Liver (tissue), 9 donors: ENCODE results near the gene LHX3. TPM values are rescaled to one million over a fixed set of nuclear protein-coding genes. Genes with fewer than 3 reads are reported as not detected.

Experiments used
- DNase-seq: peaks from one replicate; pipeline ENCODE4 v3.0.0-alpha.2; 2017; ENCODE audit warnings: low spot score
- H3K27ac ChIP-seq, 2 donors: one replicate each; pipeline ENCODE4 v1.7.0; 2013; ENCODE audit warnings: inconsistent platforms in 2 of 2, low read length in 2 of 2, control low read depth in 1 of 2, low read depth in 1 of 2, mild to moderate bottlenecking in 1 of 2
- H3K27me3 ChIP-seq, 4 donors: one replicate each; pipeline versions ENCODE4 v1.6.1 to v1.7.0; 2013; ENCODE audit warnings: low read length in 3 of 4, inconsistent platforms in 1 of 4, mild to moderate bottlenecking in 1 of 4, moderate library complexity in 1 of 4; ENCODE audit not compliant: control insufficient read depth in 4 of 4, insufficient read depth in 4 of 4
- H3K36me3 ChIP-seq, 4 donors: one replicate each; pipeline versions ENCODE4 v1.6.1 to v1.7.0; 2013; ENCODE audit warnings: low read length in 3 of 4, mild to moderate bottlenecking in 3 of 4, low read depth in 1 of 4, moderate library complexity in 1 of 4; ENCODE audit not compliant: control insufficient read depth in 4 of 4, insufficient read depth in 3 of 4
- H3K4me1 ChIP-seq, 4 donors: one replicate each; pipeline versions ENCODE4 v1.6.1 to v1.7.0; 2013; ENCODE audit warnings: low read length in 3 of 4, mild to moderate bottlenecking in 3 of 4, moderate library complexity in 1 of 4; ENCODE audit not compliant: control insufficient read depth in 4 of 4, insufficient read depth in 4 of 4
- H3K4me3 ChIP-seq, 3 donors: one replicate each; pipeline versions ENCODE4 v1.6.1 to v1.7.0; 2013; ENCODE audit warnings: low read length in 3 of 3, control low read depth in 1 of 3, low read depth in 1 of 3, mild to moderate bottlenecking in 1 of 3
- H3K9ac ChIP-seq, 2 donors: one replicate each; pipeline ENCODE4 v1.7.0; 2013; ENCODE audit warnings: low read length in 2 of 2, mild to moderate bottlenecking in 2 of 2, moderate library complexity in 2 of 2, control low read depth in 1 of 2, low read depth in 1 of 2
- H3K9me3 ChIP-seq, 4 donors: one replicate each; pipeline versions ENCODE4 v1.6.1 to v1.7.0; 2013; ENCODE audit warnings: low read length in 3 of 4; ENCODE audit not compliant: control insufficient read depth in 4 of 4
- ATF3 ChIP-seq: IDR thresholded peaks from 2 replicates; pipeline ENCODE4 v1.6.1; 2016; ENCODE audit warnings: antibody characterized with exemption
- CTCF ChIP-seq: fragments of 150-350 bp; IDR thresholded peaks from 2 replicates; pipeline ENCODE4 v1.5.1; 2017; ENCODE audit warnings: improper control_type of control experiment, low read depth, low read length; ENCODE audit not compliant: missing input control
- EGR1 ChIP-seq, 2 donors: IDR thresholded peaks; 2 replicates each; pipeline ENCODE4 v1.6.1; 2016 to 2018; ENCODE audit warnings: antibody characterized with exemption in 2 of 2, low read depth in 2 of 2
- FOXA1 ChIP-seq: IDR thresholded peaks from 2 replicates; pipeline ENCODE4 v1.6.1; 2016; ENCODE audit warnings: antibody characterized with exemption
- FOXA2 ChIP-seq: IDR thresholded peaks from 2 replicates; pipeline ENCODE4 v1.6.1; 2016; ENCODE audit warnings: antibody characterized with exemption
- GABPA ChIP-seq, 2 donors: IDR thresholded peaks in 1 of 2; conservative IDR thresholded peaks in 1 of 2; 2 replicates each; pipeline ENCODE4 v1.6.1; 2016; ENCODE audit warnings: antibody characterized with exemption in 2 of 2, mild to moderate bottlenecking in 1 of 2, moderate library complexity in 1 of 2
- HNF4A ChIP-seq, 2 donors: conservative IDR thresholded peaks; 2 replicates each; pipeline ENCODE4 v1.6.1; 2016; ENCODE audit warnings: antibody characterized with exemption in 2 of 2, mild to moderate bottlenecking in 2 of 2
- HNF4G ChIP-seq: IDR thresholded peaks from 2 replicates; pipeline ENCODE4 v1.6.1; 2016; ENCODE audit warnings: antibody characterized with exemption
- JUND ChIP-seq, 2 donors: IDR thresholded peaks; 2 replicates each; pipeline ENCODE4 v1.6.1; 2016; ENCODE audit warnings: antibody characterized with exemption in 2 of 2
- MAX ChIP-seq: IDR thresholded peaks from 2 replicates; pipeline ENCODE4 v1.6.1; 2016; ENCODE audit warnings: antibody characterized with exemption
- NR2F2 ChIP-seq: IDR thresholded peaks from 2 replicates; pipeline ENCODE4 v1.6.1; 2016; ENCODE audit warnings: antibody characterized with exemption
- RAD21 ChIP-seq, 2 donors: IDR thresholded peaks; 2 replicates each; pipeline ENCODE4 v1.6.1; 2016; ENCODE audit warnings: antibody characterized with exemption in 2 of 2, mild to moderate bottlenecking in 2 of 2
- REST ChIP-seq: IDR thresholded peaks from 2 replicates; pipeline ENCODE4 v1.6.1; 2016; ENCODE audit warnings: antibody characterized with exemption, mild to moderate bottlenecking
- RXRA ChIP-seq, 2 donors: IDR thresholded peaks; 2 replicates each; pipeline ENCODE4 v1.6.1; 2017 to 2018; ENCODE audit warnings: antibody characterized with exemption in 2 of 2, mild to moderate bottlenecking in 1 of 2
- SP1 ChIP-seq: IDR thresholded peaks from 2 replicates; pipeline ENCODE4 v1.6.1; 2018; ENCODE audit warnings: antibody characterized with exemption, mild to moderate bottlenecking
- TAF1 ChIP-seq: conservative IDR thresholded peaks from 2 replicates; pipeline ENCODE4 v1.6.1; 2016; ENCODE audit warnings: antibody characterized with exemption, mild to moderate bottlenecking
- YY1 ChIP-seq: IDR thresholded peaks from 2 replicates; pipeline ENCODE4 v1.6.1; 2016; ENCODE audit warnings: antibody characterized with exemption, mild to moderate bottlenecking
- ZBTB33 ChIP-seq: IDR thresholded peaks from 2 replicates; pipeline ENCODE4 v1.6.1; 2016; ENCODE audit warnings: antibody characterized with exemption
- WGBS: extraction: QIAGEN DNeasy Blood & Tissue Kit; methylation state at CpG from one replicate; pipeline ENCODE4 v1.1.7; 2013; 5-methylcytosine and 5-hydroxymethylcytosine counted together
- polyA plus RNA-seq, 2 donors: library from polyadenylated mRNA; stranded (reverse) in 1 of 2; unstranded in 1 of 2; fragments of 200-250 nt in 1 of 2; fragments of >200 nt in 1 of 2; fragmentation: Nextera tagmentation in 1 of 2; extraction: Ambion mirVana in 1 of 2; gene quantifications; one replicate each; pipeline versions ENCODE4 v1.2.1 to v1.2.3, GENCODE V29; 2013 to 2015
- total RNA-seq, 2 donors: library from RNA; depleted of rRNA; stranded (reverse); fragments of >200 nt; gene quantifications; one replicate each; pipeline ENCODE4 v1.2.3, GENCODE V29; 2014
- donor health status: healthy.
- donor health status: healthy.
- donor health status: healthy.
- donor health status: healthy.
- donor health status: healthy.

Gene LHX3
- total and polyA plus RNA-seq, 4 donors, result not detected

GRCh38 chr9:136207616-136208015, 2.7 kb upstream of the LHX3 start:
- WGBS, result 95% methylated on average over 9 of the region's 9 CpGs
- no peak for TF ChIP-seq YY1
- TF ChIP-seq CTCF, result no peak
- TF ChIP-seq HNF4G, result no peak
- no peak for TF ChIP-seq EGR1 (IDR thresholded peaks at IDR 0.05; ENCODE audit: low read depth in 2 of 2)
- H3K9me3 ChIP-seq, result no peaks in the 10 kb centered on the region
- peaks cover 0 to 13% (median 1%) of the 10 kb centered on the region in 4 donors for H3K27me3 ChIP-seq
- DNase-seq, result no peak
- H3K9ac ChIP-seq, result no peak overlapping the region
- H3K4me3 ChIP-seq, result no peak overlapping the region
- H3K27ac ChIP-seq, result no peak overlapping the region
- peaks cover 0 to 25% (median 8%) of the 10 kb centered on the region in 4 donors for H3K36me3 ChIP-seq
- peaks cover 0 to 10% (median 6%) of the 10 kb centered on the region in 4 donors for H3K4me1 ChIP-seq

GRCh38 chr9:136206602-136207275, 1.8 kb upstream of the LHX3 start:
- Histone ChIP-seq H3K27me3 (peaks cover 0 to 17% (median 2%) of the 10 kb centered on the region in 4 donors), H3K4me1 (peaks cover 0 to 10% (median 6%) of the 10 kb centered on the region in 4 donors), H3K9ac (no peak overlapping the region), H3K36me3 (peaks cover 0 to 20% (median 8%) of the 10 kb centered on the region in 4 donors), H3K9me3 (no peaks in the 10 kb centered on the region), H3K27ac (no peak overlapping the region), H3K4me3 (no peak overlapping the region)
- TF ChIP-seq EGR1 (IDR thresholded peaks at IDR 0.05; ENCODE audit: low read depth in 2 of 2) (no peak), SP1 (peak; percentile 50), FOXA1 (no peak), CTCF (no peak), MAX (no peak), GABPA (IDR thresholded peaks at IDR 0.05 in 1 of 2, conservative IDR thresholded peaks at IDR 0.05 in 1 of 2) (no peak), REST (peak; percentile 42), YY1 (no peak), TAF1 (no peak), HNF4A (conservative IDR thresholded peaks at IDR 0.05) (peak; percentile 74 to 79), HNF4G (no peak), FOXA2 (no peak), RXRA (IDR thresholded peaks at IDR 0.05) (peak; percentile 75 to 87), JUND (IDR thresholded peaks at IDR 0.05) (no peak), NR2F2 (no peak), RAD21 (IDR thresholded peaks at IDR 0.05) (no peak), ZBTB33 (no peak), ATF3 (no peak)
- no peak for DNase-seq
- 53% methylated on average over 16 of the region's 16 CpGs for WGBS
